A549 treated with ZK216348 at 1 μM for 4 hours (cell line): ENCODE results near the gene MOSPD2. TPM values are rescaled to one million over a fixed set of nuclear protein-coding genes. Genes with fewer than 3 reads are reported as not detected.

Experiments used
- total RNA-seq: library from RNA; stranded (reverse); fragments of 200-300 nt; extraction: Qiagen RNA extraction; gene quantifications from 5 replicates; pipeline ENCODE4 v1.2.3, GENCODE V29; 2022; ENCODE audit warnings: low read depth

MOSPD2 gene
- total RNA-seq = 6.6 to 11.1 TPM (median 9.6 TPM) in 5 replicates

DNA sequence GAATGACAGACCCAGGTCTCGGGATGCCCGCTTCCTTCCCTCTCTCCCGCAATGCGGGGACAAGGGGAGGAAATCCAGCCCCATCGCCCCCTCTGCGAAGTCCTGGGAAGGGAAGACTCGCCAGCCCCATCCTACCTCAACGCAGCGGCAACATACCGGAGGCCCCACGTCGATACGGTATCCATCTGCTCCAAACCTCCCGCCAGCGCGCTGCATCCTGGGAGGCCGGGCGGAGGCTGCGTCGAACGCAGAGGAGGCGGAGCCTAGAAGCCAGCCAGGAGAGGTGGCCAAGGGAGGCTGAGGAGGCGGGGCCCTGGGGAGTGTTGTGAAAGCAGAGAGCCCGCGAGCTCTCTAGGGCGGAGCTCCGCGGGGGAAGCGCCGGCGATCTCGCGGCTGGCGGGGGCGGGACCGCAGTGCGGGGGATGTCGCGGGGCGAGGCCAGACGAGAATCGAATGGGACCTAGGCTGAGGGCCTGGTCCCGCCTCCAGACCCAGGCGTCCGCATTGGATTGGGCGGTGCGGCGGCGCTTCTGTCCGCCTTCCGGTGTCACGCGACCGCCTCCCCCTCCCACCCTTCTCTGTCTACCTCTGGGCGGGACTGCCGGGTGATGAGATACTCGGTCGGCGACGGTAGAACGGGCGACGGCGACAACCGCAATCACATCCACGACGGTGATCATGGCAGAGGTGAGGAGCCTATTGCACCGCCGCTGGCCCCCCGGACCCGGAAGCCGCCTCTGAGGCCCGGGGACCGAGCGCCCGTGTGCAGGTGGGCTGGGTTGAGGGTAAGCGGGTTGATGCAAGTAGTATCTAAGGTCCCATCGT, at the start of gene MOSPD2, which contains the start of gene FANCB:
TSS of gene MOSPD2 (plus strand) at position 571 of the 825 bp plus-strand sequence. CDS start at position 679, 108 bp downstream.
TSS of gene FANCB (minus strand) at position 219 of the 825 bp plus-strand sequence. CDS start 7,559 bp downstream, outside the sequence.

Other genes with a start within 250 kb of the MOSPD2 start
- 1.2 to 3.9 TPM (median 3.1 TPM) in 5 replicates for gene FANCB, start 352 bp upstream of the MOSPD2 start, total RNA-seq